ENCODE results near the gene COL17A1.

Gene COL17A1

GRCh38 chr10:104096692-104097091 lies 11.0 kb upstream of the COL17A1 start:
- DNase-seq (ENCODE audit: low spot score), result no peak

DNA sequence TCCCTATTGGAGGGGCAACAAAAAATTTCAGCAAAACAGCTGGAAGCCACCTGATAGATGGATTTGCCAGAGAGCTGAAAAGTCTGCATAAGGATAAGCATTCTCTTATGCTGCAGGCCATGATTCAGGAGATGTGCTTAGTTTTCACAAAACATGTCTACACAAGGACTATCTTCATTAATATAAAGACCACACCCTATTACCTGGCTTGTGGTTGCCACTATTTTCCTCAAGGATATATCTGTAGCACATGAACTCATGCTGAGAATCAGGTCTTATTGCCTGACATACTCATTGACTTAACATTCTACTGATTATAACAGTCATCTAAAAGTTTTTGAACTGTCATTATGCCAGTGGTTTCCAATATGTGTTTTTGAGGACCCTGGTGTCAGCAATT lies 7.1 kb upstream of the COL17A1 start:
- no peak for DNase-seq (ENCODE audit: low spot score)

DNA sequence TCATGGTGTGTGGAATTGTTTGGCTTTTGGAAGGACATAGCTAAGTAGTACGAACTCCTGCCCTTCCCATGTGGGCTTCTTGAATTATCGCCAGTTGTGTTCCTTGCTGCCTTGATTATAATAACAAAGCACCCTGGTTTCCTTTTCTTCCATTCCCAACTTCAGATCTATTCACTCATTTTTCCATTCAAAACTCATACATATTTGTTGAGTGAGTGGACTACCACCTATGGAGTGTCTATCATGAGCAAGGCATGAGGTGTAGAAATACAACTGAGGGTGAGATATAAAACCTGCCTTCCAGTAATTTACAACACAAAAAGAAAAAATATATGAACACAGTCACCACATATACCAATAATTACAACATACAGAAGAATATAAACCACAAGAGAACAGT lies 4.9 kb upstream of the COL17A1 start:
- no peak for DNase-seq (ENCODE audit: low spot score)

DNA sequence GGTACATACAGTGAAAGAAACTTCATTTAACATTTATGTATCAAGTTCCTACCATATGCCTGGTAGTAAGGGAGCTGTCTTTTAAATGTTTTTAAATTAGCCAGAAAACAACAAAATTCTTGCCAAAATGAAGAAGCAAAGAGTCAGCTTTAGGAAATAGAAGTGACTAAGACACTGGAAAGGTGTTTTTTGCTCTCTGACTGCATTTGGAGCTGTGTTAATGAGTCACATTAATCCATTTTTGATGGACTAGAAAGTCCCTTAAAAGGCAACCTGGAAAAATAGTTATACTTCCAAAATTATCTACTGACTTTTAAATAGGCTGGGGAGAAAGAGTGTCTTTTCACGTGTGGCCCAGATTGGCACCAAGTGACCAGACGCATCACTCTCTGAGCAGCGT lies 3.9 kb upstream of the COL17A1 start:
- DNase-seq (ENCODE audit: low spot score), result no peak

- DNase-seq (ENCODE audit: low spot score), result no peak
Observed at GRCh38 chr10:104088239-104088638, 2.6 kb upstream of the COL17A1 start.

GRCh38 chr10:104084482-104085142 lies 1.1 kb downstream of the COL17A1 start:
- DNase-seq (ENCODE audit: low spot score), result no peak

DNA sequence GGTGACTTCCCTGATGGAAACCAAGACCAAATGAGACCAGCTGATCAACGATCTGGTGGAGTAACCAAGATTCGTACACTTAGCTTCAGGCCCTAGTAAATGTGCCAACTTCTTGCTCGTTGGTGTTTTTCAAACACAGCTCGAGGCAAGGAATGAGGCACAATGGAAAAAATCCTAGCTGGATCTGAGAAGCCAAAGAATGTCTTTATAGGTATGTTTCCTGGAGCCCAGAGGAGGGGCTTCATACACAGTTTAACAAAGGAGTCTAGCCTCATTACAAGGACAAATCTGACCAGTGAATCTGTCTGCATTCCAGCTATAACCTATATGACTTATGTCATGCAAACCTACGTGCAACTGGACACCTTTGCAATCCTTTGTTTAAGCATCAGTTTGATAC lies 3.7 kb downstream of the COL17A1 start:
- no peak for DNase-seq (ENCODE audit: low spot score)

DNA sequence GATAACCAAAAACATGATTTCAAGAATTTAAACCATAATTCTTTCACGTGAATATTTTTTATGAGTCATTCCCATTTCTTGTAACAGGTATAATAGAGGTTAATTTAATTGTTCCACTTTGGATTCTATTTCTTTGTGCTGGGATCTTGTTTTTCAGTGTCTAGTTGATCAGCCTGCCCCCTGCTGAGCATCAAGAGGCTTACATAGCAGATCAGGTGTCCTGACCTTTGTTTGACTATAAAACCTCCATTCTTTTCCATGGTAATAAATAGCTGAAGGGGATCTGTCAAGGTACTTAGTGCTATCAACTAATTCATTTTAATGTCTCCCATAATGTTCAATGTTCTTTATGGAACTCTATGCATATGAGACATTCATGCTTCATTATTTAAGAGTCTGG lies 4.9 kb downstream of the COL17A1 start:
- peak; percentile 6 for DNase-seq (ENCODE audit: low spot score)

GRCh38 chr10:104077663-104078151 lies 8.0 kb downstream of the COL17A1 start:
- no peak for DNase-seq (ENCODE audit: low spot score)

- DNase-seq (ENCODE audit: low spot score), result no peak
Observed at GRCh38 chr10:104077247-104077646, 8.4 kb downstream of the COL17A1 start.

DNA sequence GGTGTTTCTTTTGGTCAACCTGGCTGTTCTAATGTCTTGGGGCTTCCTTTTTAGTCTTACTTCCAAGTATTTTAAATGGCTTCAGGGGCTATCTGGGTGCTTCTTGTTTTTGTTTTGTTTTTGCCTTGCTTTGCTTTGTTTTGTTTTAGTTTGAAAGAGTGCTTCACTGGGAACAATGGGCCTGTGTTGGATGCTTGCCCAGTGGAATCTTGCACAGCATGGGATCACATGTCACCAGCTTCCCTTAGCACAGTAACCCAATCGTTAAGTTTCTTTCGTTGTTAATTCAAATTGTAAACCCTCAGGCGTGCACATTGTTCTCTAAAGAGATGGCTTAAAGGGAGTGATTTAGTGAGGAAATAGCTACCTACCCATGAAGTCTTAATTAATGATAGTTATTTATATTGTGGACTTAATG lies 8.9 kb downstream of the COL17A1 start:
- DNase-seq (ENCODE audit: low spot score), result no peak

DNA sequence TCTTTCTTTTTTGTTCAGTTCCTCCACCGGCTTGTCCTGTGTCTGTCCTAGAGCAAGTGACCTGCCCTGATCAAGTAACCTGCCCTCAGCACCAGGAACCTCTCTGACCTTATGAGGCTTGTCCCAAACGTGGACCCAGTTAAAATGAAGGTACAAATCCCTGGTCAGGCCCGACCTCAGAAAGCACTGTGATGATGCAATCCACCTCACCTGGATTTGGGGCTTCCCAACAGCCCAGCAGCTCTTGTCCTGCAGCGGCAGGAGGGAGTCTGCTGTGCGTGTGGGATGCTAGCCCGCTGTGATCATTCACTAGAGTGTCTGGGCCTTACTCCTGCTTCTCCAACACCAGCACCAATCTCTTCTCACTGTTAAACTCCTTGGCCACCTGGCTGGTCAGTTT lies 11.2 kb downstream of the COL17A1 start:
- DNase-seq (ENCODE audit: low spot score), result no peak

DNA sequence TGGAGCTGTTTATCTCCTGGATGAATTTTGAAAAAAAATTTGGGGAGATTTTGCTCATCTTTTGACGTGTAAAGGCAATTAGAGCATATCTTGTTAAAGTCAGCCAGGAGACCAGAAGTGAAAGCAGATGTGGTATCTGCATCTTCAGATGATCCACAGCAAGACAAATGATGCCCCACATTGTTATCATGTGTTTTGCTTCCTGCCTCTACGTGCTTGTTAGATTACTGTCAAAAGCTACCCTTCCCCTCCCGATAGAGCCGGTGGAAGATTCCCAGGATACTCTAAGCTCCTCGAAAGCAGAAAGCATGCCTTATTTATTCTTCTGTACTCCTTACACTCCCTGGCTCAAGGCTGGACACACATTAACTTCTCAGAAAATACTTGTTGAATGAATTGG lies 12.9 kb downstream of the COL17A1 start:
- no peak for DNase-seq (ENCODE audit: low spot score)

- DNase-seq (ENCODE audit: low spot score), result no peak
Observed at GRCh38 chr10:104069613-104070012, 16.1 kb downstream of the COL17A1 start.

- no peak for DNase-seq (ENCODE audit: low spot score)
Observed at GRCh38 chr10:104067525-104067924, 18.2 kb downstream of the COL17A1 start.

- no peak for DNase-seq (ENCODE audit: low spot score)
Observed at GRCh38 chr10:104066945-104067344, 18.7 kb downstream of the COL17A1 start.

DNA sequence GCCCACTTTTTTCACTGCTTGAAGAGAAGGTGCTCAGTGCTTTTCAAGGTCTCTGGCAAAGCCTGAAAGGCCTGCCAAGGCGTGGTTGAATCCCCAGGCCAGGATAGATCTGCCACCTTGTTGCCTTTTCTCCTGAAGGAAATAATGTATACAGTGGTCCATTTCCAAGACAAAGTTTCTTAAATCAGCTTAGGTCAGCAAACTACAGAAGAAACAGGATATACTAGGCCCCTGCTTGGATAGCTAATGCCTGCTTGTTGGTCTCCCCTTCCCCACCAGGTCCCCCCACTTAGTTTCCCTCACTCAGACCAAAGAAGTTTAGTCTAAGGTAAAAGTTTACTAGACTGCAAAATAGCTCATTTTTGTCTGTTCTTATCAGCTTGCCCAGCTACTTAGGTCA lies 19.9 kb downstream of the COL17A1 start:
- no peak for DNase-seq (ENCODE audit: low spot score)

DNA sequence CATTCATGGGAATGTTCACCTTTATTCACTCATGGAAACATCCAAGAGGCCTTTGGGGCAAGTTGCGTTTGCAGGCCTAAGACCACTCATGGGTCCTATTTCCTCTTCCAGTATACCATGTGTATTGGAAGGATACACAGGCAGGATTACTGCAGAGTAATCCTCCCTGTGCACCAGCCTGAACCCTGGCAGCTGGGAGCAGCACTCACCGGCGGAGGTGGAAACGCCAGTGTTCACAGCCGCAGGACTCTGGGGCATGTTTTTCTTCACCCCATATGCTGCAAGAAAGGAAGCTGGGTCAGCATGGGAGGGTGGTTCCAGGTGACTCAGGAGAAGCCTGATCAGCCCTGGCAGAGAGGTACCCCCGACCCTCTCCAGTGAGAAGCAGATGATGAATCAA lies 24.5 kb downstream of the COL17A1 start:
- DNase-seq (ENCODE audit: low spot score), result no peak

- DNase-seq (ENCODE audit: low spot score), result no peak
Observed at GRCh38 chr10:104059364-104059763, 26.3 kb downstream of the COL17A1 start.

DNA sequence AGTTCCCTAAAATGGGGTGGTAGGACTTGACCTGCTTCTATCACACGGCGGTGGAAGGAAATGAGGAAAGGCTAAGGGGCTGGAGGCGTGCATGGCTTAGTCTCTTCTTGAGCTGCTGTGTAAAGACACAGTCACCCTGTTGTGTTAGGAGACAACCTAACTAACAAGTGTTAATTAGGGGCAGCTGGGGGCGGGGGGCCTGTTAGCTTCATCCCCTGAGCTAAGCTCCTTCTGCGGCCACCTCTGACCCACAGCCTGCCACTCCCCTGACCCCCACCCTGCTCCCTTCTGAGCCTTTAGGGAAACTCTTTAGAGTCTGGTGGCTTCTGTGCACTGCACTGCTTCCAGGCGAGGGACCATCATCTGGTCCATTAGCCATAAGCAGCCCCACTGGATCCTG lies 28.0 kb downstream of the COL17A1 start:
- DNase-seq (ENCODE audit: low spot score), result no peak

DNA sequence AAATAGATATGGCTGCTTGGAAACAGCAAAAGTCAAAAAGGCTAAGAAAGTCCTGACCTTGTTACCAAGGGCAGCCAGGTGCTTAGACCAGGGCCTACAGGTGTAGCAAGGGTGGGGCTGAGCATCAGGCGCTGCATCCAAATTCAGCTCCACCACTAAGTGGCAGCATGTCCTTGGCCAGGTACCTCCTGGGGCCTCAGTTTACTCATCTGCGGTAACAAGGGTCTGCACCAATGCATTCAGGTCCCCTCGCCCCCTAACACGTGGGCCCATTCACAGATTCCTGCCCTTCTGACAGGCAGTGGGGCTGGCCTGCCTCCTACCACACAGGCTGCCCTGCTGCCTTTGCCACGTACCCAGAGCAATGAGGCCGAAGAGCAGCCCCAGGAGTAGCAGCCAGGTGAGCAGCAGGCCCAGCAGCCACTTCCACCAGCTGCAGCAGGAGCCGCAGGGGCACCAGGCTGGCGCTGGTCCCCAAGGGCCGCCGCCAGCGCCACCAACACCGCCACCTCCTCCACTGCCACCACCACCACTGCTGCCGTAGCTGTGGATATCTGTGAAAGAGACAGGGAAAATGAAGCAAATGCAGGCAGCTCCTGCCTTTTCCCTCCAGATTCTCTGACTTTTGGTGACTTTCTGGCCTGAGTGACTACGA lies 28.9 kb downstream of the COL17A1 start:
- DNase-seq (ENCODE audit: low spot score), result no peak

- DNase-seq (ENCODE audit: low spot score), result no peak
Observed at GRCh38 chr10:104054430-104054829, 31.2 kb downstream of the COL17A1 start.

GRCh38 chr10:104053201-104053600 lies 32.5 kb downstream of the COL17A1 start:
- DNase-seq (ENCODE audit: low spot score), result no peak

GRCh38 chr10:104052431-104052830 lies 33.2 kb downstream of the COL17A1 start:
- no peak for DNase-seq (ENCODE audit: low spot score)
